K562 (cell line): ENCODE results near the gene TAF5L. TPM values are rescaled to one million over a fixed set of nuclear protein-coding genes. Genes with fewer than 3 reads are reported as not detected.

ENCODE experiments used
- CHD2 ChIP-seq: IDR thresholded peaks from 2 replicates; pipeline ENCODE4 v1.6.1; 2011; ENCODE audit warnings: low read depth, low read length
- CREM ChIP-seq: IDR thresholded peaks from 2 replicates; pipeline ENCODE4 v1.6.1; 2014; ENCODE audit warnings: antibody characterized with exemption, low read depth
- CXXC5 ChIP-seq: fragments of 250-450 bp; sonication (Bioruptor Pico); IDR thresholded peaks from 2 replicates; pipeline ENCODE4 v1.8.0; 2022; ENCODE audit warnings: inconsistent platforms, mild to moderate bottlenecking, moderate library complexity
- ESRRB ChIP-seq: fragments of 250-450 bp; sonication (Bioruptor Pico); IDR thresholded peaks from 2 replicates; pipeline ENCODE4 v1.5.0; 2020; ENCODE audit warnings: mild to moderate bottlenecking, moderate library complexity, borderline replicate concordance
- LARP7 ChIP-seq: fragments of 450-650 bp; IDR thresholded peaks from 2 replicates; pipeline ENCODE4 v1.6.1; 2016
- NELFE ChIP-seq: IDR thresholded peaks from 2 replicates; pipeline ENCODE4 v1.6.1; 2011; ENCODE audit warnings: mild to moderate bottlenecking; ENCODE audit not compliant: insufficient read depth, insufficient read length
- RBM14 ChIP-seq: fragments of 200-400 bp; formaldehyde crosslinking; IDR thresholded peaks from 2 replicates; pipeline ENCODE4 v1.6.1; 2018; ENCODE audit warnings: low read depth, mild to moderate bottlenecking, low read length, moderate library complexity, borderline replicate concordance; ENCODE audit not compliant: insufficient read depth
- RFX1 ChIP-seq: fragments of 450-650 bp; IDR thresholded peaks from 2 replicates; pipeline ENCODE4 v1.6.1; 2016; ENCODE audit warnings: mild to moderate bottlenecking, moderate library complexity
- SETDB1 ChIP-seq: IDR thresholded peaks from one replicate; pipeline ENCODE4 v1.6.1; 2012; ENCODE audit warnings: low read length, control low read depth, inconsistent platforms
- SIN3B ChIP-seq: fragments of 450-650 bp; IDR thresholded peaks from 2 replicates; pipeline ENCODE4 v1.6.1; 2017; ENCODE audit warnings: low read depth, mild to moderate bottlenecking, moderate library complexity
- SMARCC2 ChIP-seq: fragments of 450-650 bp; IDR thresholded peaks from 2 replicates; pipeline ENCODE4 v1.6.1; 2017; ENCODE audit warnings: antibody characterized with exemption, moderate library complexity, mild to moderate bottlenecking, low read depth
- ZFP30 ChIP-seq: fragments of 250-450 bp; sonication (Bioruptor Pico); IDR thresholded peaks from 2 replicates; pipeline ENCODE4 v1.8.0; 2022; ENCODE audit warnings: moderate library complexity, mild to moderate bottlenecking, inconsistent platforms, borderline replicate concordance
- ZNF263 ChIP-seq: sonication (generic); formaldehyde crosslinking; IDR thresholded peaks from 2 replicates; pipeline ENCODE4 v1.8.0; 2022; ENCODE audit warnings: mild to moderate bottlenecking, missing genetic modification reagents, borderline replicate concordance
- ZNF583 ChIP-seq: fragments of 250-450 bp; sonication (Bioruptor Pico); IDR thresholded peaks from 2 replicates; pipeline ENCODE4 v1.4.0; 2020
- ZNF584 ChIP-seq: fragments of 200-800 bp; sonication (Bioruptor generic); IDR thresholded peaks from 2 replicates; pipeline ENCODE4 v1.6.1; 2016; ENCODE audit warnings: low read depth, mild to moderate bottlenecking, missing genetic modification characterization, missing compliant biosample characterization
- polyA plus RNA-seq, 8 experiments: library from polyadenylated mRNA; depleted of rRNA in 4 of 8; stranded (reverse) in 5 of 8; unstranded in 3 of 8; fragments of >200 nt; fragmentation: Nextera tagmentation in 2 of 8; fragmentation: Illumina TruSeq in 1 of 8; extraction: Ambion mirVana in 2 of 8; extraction: Trizol in 1 of 8; gene quantifications; 2 replicates each; pipeline versions ENCODE4 v1.2.1 to v1.2.3, GENCODE V29; 2011 to 2014; ENCODE audit warnings: inconsistent platforms in 1 of 8, missing spikeins in 1 of 8
- total RNA-seq, 7 experiments: library from RNA; depleted of rRNA in 6 of 7; stranded (reverse); fragments of >200 nt in 6 of 7; fragmentation: Illumina TruSeq in 2 of 7; extraction: Trizol in 2 of 7; gene quantifications; 2 replicates each; pipeline versions ENCODE4 v1.2.1 to v1.2.3, GENCODE V29; 2011 to 2021; ENCODE audit warnings: low replicate concordance in 1 of 7
- TF ChIP-seq, protein P1 (sequence below): fragments of 150-350 bp; IDR thresholded peaks from 2 replicates; pipeline ENCODE4 v1.6.1; 2014; ENCODE audit warnings: low read depth, mild to moderate bottlenecking, low read length, borderline replicate concordance
- TF ChIP-seq, protein P2 (sequence below): sonication (generic); formaldehyde crosslinking; IDR thresholded peaks from 2 replicates; pipeline ENCODE4 v1.8.1; 2023; ENCODE audit warnings: mild to moderate bottlenecking, missing genetic modification reagents
- TF ChIP-seq, protein P3 (sequence below), 2 experiments: fragments of 150-350 bp in 1 of 2; IDR thresholded peaks; 2 replicates each; pipeline ENCODE4 v1.6.1; 2012 to 2016; ENCODE audit warnings: low read depth in 2 of 2, low read length in 2 of 2, mild to moderate bottlenecking in 1 of 2, moderate library complexity in 1 of 2

The TAF5L gene
- total and polyA plus RNA-seq, 9 of the 15 experiments (the other 6 are each of a cell fraction or from before 2014, with no cell fraction given) = 2.2 to 34.2 (median 23.3) TPM

DNA sequence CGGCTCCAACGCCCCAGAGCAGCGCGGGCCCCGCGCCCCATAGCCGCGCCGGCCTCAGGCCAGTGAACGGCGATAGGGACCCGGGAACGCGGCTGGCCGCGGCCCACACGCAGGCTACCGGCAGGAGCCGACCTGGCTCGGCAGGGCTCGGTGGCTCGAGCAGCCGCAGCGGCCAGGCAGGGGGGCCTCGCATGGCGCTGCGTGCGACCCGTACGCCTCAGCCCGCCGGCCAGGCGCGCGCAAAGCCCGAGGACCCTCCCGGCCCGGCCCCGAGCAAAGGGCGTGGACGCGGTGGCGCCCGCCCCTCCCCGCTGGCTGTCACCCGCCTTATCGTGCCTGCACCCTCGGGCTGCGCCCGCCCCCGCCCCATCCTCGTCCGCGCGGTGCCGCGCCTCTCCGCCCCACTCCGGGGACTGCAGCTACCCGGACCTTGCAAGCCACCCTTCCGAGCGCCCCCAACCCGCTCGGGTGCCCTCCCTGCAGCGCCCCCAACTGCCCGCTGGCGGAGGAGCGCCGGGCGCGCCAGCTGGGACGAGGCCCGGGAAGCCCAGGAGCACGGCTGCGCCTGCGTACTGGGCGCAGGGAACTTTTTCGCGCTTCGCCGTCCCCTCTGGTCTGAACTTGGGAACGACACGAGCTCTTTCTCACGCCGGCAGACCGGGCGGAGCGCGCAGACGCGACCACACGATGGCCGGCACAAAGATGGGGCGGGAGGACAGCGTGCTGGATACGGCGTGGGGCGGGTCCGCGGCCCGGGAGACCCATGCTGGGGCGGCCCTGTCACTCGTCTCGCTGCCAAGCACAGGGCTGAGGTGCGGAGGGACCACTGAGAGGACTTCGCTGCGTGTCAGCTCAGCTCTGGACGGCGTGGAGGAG lies 67.2 kb downstream of the TAF5L start, which contains the start of gene ABCB10 (continued):
- peak; percentile 91 for TF ChIP-seq CXXC5
- TF ChIP-seq SMARCC2 = no peak
- TF ChIP-seq, protein P1, sequence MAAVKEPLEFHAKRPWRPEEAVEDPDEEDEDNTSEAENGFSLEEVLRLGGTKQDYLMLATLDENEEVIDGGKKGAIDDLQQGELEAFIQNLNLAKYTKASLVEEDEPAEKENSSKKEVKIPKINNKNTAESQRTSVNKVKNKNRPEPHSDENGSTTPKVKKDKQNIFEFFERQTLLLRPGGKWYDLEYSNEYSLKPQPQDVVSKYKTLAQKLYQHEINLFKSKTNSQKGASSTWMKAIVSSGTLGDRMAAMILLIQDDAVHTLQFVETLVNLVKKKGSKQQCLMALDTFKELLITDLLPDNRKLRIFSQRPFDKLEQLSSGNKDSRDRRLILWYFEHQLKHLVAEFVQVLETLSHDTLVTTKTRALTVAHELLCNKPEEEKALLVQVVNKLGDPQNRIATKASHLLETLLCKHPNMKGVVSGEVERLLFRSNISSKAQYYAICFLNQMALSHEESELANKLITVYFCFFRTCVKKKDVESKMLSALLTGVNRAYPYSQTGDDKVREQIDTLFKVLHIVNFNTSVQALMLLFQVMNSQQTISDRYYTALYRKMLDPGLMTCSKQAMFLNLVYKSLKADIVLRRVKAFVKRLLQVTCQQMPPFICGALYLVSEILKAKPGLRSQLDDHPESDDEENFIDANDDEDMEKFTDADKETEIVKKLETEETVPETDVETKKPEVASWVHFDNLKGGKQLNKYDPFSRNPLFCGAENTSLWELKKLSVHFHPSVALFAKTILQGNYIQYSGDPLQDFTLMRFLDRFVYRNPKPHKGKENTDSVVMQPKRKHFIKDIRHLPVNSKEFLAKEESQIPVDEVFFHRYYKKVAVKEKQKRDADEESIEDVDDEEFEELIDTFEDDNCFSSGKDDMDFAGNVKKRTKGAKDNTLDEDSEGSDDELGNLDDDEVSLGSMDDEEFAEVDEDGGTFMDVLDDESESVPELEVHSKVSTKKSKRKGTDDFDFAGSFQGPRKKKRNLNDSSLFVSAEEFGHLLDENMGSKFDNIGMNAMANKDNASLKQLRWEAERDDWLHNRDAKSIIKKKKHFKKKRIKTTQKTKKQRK = no peak
- peak; percentile 97 for TF ChIP-seq ZNF263 (CRISPR knock-in tag)
- TF ChIP-seq ZFP30 (CRISPR knock-in tag) = no peak
- peak; percentile 79 for TF ChIP-seq SETDB1
- peak; percentile 70 for TF ChIP-seq SIN3B
- TF ChIP-seq ZNF584 = no peak
- no peak for TF ChIP-seq LARP7
- TF ChIP-seq, protein P2, sequence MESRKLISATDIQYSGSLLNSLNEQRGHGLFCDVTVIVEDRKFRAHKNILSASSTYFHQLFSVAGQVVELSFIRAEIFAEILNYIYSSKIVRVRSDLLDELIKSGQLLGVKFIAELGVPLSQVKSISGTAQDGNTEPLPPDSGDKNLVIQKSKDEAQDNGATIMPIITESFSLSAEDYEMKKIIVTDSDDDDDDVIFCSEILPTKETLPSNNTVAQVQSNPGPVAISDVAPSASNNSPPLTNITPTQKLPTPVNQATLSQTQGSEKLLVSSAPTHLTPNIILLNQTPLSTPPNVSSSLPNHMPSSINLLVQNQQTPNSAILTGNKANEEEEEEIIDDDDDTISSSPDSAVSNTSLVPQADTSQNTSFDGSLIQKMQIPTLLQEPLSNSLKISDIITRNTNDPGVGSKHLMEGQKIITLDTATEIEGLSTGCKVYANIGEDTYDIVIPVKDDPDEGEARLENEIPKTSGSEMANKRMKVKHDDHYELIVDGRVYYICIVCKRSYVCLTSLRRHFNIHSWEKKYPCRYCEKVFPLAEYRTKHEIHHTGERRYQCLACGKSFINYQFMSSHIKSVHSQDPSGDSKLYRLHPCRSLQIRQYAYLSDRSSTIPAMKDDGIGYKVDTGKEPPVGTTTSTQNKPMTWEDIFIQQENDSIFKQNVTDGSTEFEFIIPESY (CRISPR knock-in tag) = peak; percentile 84
- TF ChIP-seq ESRRB (CRISPR knock-in tag) = no peak
- TF ChIP-seq ZNF583 = no peak; the same call in 1 of the 2 replicates
- no peak for TF ChIP-seq NELFE
- no peak for TF ChIP-seq RBM14
- TF ChIP-seq, protein P3, sequence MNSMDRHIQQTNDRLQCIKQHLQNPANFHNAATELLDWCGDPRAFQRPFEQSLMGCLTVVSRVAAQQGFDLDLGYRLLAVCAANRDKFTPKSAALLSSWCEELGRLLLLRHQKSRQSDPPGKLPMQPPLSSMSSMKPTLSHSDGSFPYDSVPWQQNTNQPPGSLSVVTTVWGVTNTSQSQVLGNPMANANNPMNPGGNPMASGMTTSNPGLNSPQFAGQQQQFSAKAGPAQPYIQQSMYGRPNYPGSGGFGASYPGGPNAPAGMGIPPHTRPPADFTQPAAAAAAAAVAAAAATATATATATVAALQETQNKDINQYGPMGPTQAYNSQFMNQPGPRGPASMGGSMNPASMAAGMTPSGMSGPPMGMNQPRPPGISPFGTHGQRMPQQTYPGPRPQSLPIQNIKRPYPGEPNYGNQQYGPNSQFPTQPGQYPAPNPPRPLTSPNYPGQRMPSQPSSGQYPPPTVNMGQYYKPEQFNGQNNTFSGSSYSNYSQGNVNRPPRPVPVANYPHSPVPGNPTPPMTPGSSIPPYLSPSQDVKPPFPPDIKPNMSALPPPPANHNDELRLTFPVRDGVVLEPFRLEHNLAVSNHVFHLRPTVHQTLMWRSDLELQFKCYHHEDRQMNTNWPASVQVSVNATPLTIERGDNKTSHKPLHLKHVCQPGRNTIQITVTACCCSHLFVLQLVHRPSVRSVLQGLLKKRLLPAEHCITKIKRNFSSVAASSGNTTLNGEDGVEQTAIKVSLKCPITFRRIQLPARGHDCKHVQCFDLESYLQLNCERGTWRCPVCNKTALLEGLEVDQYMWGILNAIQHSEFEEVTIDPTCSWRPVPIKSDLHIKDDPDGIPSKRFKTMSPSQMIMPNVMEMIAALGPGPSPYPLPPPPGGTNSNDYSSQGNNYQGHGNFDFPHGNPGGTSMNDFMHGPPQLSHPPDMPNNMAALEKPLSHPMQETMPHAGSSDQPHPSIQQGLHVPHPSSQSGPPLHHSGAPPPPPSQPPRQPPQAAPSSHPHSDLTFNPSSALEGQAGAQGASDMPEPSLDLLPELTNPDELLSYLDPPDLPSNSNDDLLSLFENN (IDR thresholded peaks at IDR 0.05; ENCODE audit: low read depth in 2 of 2, low read length in 2 of 2) = peak; percentile 13 to 90; a peak in 2 of 4 replicates
- no peak for TF ChIP-seq RFX1
- TF ChIP-seq CREM = peak; percentile 49; the same call in 1 of the 2 replicates
- TF ChIP-seq CHD2 = no peak
